GM18508 (cell line): Measurements from ENCODE around the gene SLC8A1.

Experiments
- ATAC-seq: cut with Tn5 transposase; IDR thresholded peaks from one replicate; pipeline ENCODE4 v1.9.1; 2021; ENCODE audit warnings: moderate number of reproducible peaks; ENCODE audit not compliant: insufficient read depth, unreplicated experiment

The SLC8A1 gene

GRCh38 chr2:40213071-40213470 is 238.8 kb downstream of the SLC8A1 start:
- ATAC-seq, result no peak

- ATAC-seq, result no peak
These were observed 240.9 kb downstream of the SLC8A1 start for GRCh38 chr2:40210968-40211353.

- ATAC-seq, result no peak
These were observed 241.4 kb downstream of the SLC8A1 start for GRCh38 chr2:40210344-40210967.

- no peak for ATAC-seq
These were observed 242.1 kb downstream of the SLC8A1 start for GRCh38 chr2:40209761-40210160.

- no peak for ATAC-seq
These were observed 243.4 kb downstream of the SLC8A1 start for GRCh38 chr2:40208463-40208862.

- ATAC-seq, result no peak
These were observed 247.6 kb downstream of the SLC8A1 start for GRCh38 chr2:40204268-40204667.

- no peak for ATAC-seq
These were observed 249.0 kb downstream of the SLC8A1 start for GRCh38 chr2:40202798-40203400.

GRCh38 chr2:40201425-40201824 is 250.5 kb downstream of the SLC8A1 start:
- no peak for ATAC-seq

- no peak for ATAC-seq
These were observed 251.4 kb downstream of the SLC8A1 start for GRCh38 chr2:40200366-40200915.

- ATAC-seq, result no peak
These were observed 252.1 kb downstream of the SLC8A1 start for GRCh38 chr2:40199771-40200170.

GRCh38 chr2:40197121-40197520 is 254.8 kb downstream of the SLC8A1 start:
- ATAC-seq, result no peak

- ATAC-seq, result no peak
These were observed 258.2 kb downstream of the SLC8A1 start for GRCh38 chr2:40193670-40194026.

- no peak for ATAC-seq
These were observed 258.8 kb downstream of the SLC8A1 start for GRCh38 chr2:40192864-40193669.

GRCh38 chr2:40190457-40190856 is 261.4 kb downstream of the SLC8A1 start:
- no peak for ATAC-seq

GRCh38 chr2:40189881-40190280 is 262.0 kb downstream of the SLC8A1 start:
- no peak for ATAC-seq

- no peak for ATAC-seq
These were observed 264.8 kb downstream of the SLC8A1 start for GRCh38 chr2:40187054-40187453.

GRCh38 chr2:40184551-40184950 is 267.3 kb downstream of the SLC8A1 start:
- ATAC-seq, result no peak

GRCh38 chr2:40181855-40182254 is 270.0 kb downstream of the SLC8A1 start:
- ATAC-seq, result no peak

- ATAC-seq, result no peak
These were observed 272.1 kb downstream of the SLC8A1 start for GRCh38 chr2:40179801-40180200.

- peak; percentile 56 for ATAC-seq
These were observed 272.9 kb downstream of the SLC8A1 start for GRCh38 chr2:40178971-40179370.

- ATAC-seq, result no peak
These were observed 273.6 kb downstream of the SLC8A1 start for GRCh38 chr2:40178171-40178778.
